MM.1S (cell line): ENCODE measurements around the gene HDLBP.

Source experiments
- DNase-seq: peaks from one replicate; pipeline ENCODE4 v3.0.0-alpha.2; 2015
- H2AFZ ChIP-seq: fragments of 300-600 bp; sonication (generic); 2 replicates; pipeline ENCODE4 v1.6.0; 2016; ENCODE audit warnings: antibody characterized with exemption, low read length
- H3F3A ChIP-seq: fragments of 300-600 bp; sonication (generic); 2 replicates; pipeline ENCODE4 v1.6.1; 2016; ENCODE audit warnings: mild to moderate bottlenecking, antibody characterized with exemption, low read length, moderate library complexity, mixed read lengths; ENCODE audit not compliant: insufficient read depth
- H3K27ac ChIP-seq: fragments of 300-600 bp; sonication (generic); 2 replicates; pipeline ENCODE4 v1.5.1; 2016; ENCODE audit warnings: mild to moderate bottlenecking, low read length
- H3K27me3 ChIP-seq: fragments of 300-600 bp; sonication (generic); replicated peaks from 2 replicates; pipeline ENCODE4 v1.6.0; 2016; ENCODE audit warnings: low read length; ENCODE audit not compliant: insufficient read depth
- H3K36me3 ChIP-seq: fragments of 300-600 bp; sonication (generic); replicated peaks from 2 replicates; pipeline ENCODE4 v1.6.1; 2016; ENCODE audit warnings: mild to moderate bottlenecking, low read length, mixed read lengths; ENCODE audit not compliant: insufficient read depth
- H3K4me1 ChIP-seq: fragments of 300-600 bp; sonication (generic); 2 replicates; pipeline ENCODE4 v1.6.1; 2016; ENCODE audit warnings: low read length, mixed read lengths
- H3K4me2 ChIP-seq: fragments of 300-600 bp; sonication (generic); 2 replicates; pipeline ENCODE4 v1.6.0; 2016; ENCODE audit warnings: low read depth, low read length
- H3K4me3 ChIP-seq: fragments of 300-600 bp; sonication (generic); 2 replicates; pipeline ENCODE4 v1.5.1; 2016; ENCODE audit warnings: low read length, mixed read lengths
- H3K79me2 ChIP-seq: fragments of 300-600 bp; sonication (generic); 2 replicates; pipeline ENCODE4 v1.6.1; 2016; ENCODE audit warnings: mixed run types, low read length, mixed read lengths
- H3K9ac ChIP-seq: fragments of 300-600 bp; sonication (generic); 2 replicates; pipeline ENCODE4 v1.6.1; 2016; ENCODE audit warnings: low read length, mixed read lengths
- H3K9me2 ChIP-seq: fragments of 300-600 bp; sonication (generic); replicated peaks from 2 replicates; pipeline ENCODE4 v1.6.1; 2016; ENCODE audit warnings: mild to moderate bottlenecking, low read length, mixed read lengths; ENCODE audit not compliant: insufficient read depth
- H3K9me3 ChIP-seq: fragments of 300-600 bp; sonication (generic); replicated peaks from 2 replicates; pipeline ENCODE4 v1.6.1; 2016; ENCODE audit warnings: mild to moderate bottlenecking, low read length, mixed read lengths; ENCODE audit not compliant: insufficient read depth
- H4K20me1 ChIP-seq: fragments of 300-600 bp; sonication (generic); 2 replicates; pipeline ENCODE4 v1.6.1; 2016; ENCODE audit warnings: mild to moderate bottlenecking, low read length, moderate library complexity, mixed read lengths; ENCODE audit not compliant: insufficient read depth
- EZH2 ChIP-seq: fragments of 300-600 bp; sonication (generic); optimal IDR thresholded peaks from 2 replicates; pipeline ENCODE3; 2017; ENCODE audit warnings: low read depth, mild to moderate bottlenecking, antibody characterized with exemption, low read length, mixed read lengths
- EZH2phosphoT487 ChIP-seq: fragments of 300-600 bp; sonication (generic); IDR thresholded peaks from 2 replicates; pipeline ENCODE4 v1.6.1; 2018; ENCODE audit warnings: antibody characterized with exemption, low read length
- TF ChIP-seq, protein P1 (sequence below): fragments of 300-600 bp; sonication (generic); IDR thresholded peaks from 2 replicates; pipeline ENCODE4 v1.5.1; 2016; ENCODE audit warnings: antibody characterized with exemption, low read length, mixed read lengths

The HDLBP gene

GRCh38 chr2:241228081-241228859, 87.2 kb downstream of the HDLBP start:
- Histone ChIP-seq H2AFZ (no peak overlapping the region), H3K4me1 (no peaks in the 10 kb centered on the region), H3K4me2 (no peak overlapping the region), H3K36me3 (no peaks in the 10 kb centered on the region; the same call in 1 of the 2 replicates), H3K27ac (no peak overlapping the region), H3K9me2 (no peaks in the 10 kb centered on the region), H4K20me1 (no peaks in the 10 kb centered on the region), H3K9me3 (no peaks in the 10 kb centered on the region), H3K9ac (no peak overlapping the region), H3K4me3 (no peak overlapping the region), H3F3A (no peaks in the 10 kb centered on the region), H3K79me2 (no peaks in the 10 kb centered on the region), H3K27me3 (no peaks in the 10 kb centered on the region)
- TF ChIP-seq EZH2phosphoT487 (no peak), EZH2 (no peak)
- TF ChIP-seq, protein P1, sequence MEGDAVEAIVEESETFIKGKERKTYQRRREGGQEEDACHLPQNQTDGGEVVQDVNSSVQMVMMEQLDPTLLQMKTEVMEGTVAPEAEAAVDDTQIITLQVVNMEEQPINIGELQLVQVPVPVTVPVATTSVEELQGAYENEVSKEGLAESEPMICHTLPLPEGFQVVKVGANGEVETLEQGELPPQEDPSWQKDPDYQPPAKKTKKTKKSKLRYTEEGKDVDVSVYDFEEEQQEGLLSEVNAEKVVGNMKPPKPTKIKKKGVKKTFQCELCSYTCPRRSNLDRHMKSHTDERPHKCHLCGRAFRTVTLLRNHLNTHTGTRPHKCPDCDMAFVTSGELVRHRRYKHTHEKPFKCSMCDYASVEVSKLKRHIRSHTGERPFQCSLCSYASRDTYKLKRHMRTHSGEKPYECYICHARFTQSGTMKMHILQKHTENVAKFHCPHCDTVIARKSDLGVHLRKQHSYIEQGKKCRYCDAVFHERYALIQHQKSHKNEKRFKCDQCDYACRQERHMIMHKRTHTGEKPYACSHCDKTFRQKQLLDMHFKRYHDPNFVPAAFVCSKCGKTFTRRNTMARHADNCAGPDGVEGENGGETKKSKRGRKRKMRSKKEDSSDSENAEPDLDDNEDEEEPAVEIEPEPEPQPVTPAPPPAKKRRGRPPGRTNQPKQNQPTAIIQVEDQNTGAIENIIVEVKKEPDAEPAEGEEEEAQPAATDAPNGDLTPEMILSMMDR, result no peak
- no peak for DNase-seq

DNA sequence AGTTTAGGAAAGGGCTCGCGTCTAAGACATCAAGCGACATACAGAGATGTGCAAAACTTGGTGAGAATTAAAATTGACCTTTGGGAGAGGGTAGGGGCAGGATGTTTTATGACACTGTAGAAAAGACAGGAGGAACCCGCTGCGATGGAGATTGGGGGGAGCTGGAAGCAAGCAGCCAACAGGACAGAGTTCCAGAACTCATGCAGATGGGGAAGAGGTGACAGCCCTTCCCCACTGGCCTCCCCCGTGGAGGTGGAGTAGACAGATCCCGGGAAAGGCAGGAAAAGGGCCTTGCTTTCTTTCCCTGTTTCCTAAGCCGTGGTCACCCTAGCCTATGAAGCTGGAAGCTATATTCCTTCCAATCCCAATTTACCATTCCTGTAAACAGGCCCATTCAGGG, 87.9 kb downstream of the HDLBP start:
- no peak overlapping the region for H3K4me2 ChIP-seq
- no peak overlapping the region for H3K4me3 ChIP-seq
- H3K9ac ChIP-seq, result no peak overlapping the region
- H3F3A ChIP-seq, result no peaks in the 10 kb centered on the region
- H3K4me1 ChIP-seq, result no peaks in the 10 kb centered on the region
- no peaks in the 10 kb centered on the region for H4K20me1 ChIP-seq
- no peaks in the 10 kb centered on the region for H3K79me2 ChIP-seq
- H3K36me3 ChIP-seq, result no peaks in the 10 kb centered on the region; the same call in 1 of the 2 replicates
- TF ChIP-seq EZH2 (no peak), EZH2phosphoT487 (no peak)
- TF ChIP-seq, protein P1, result no peak
- no peak for DNase-seq
- H3K27me3 ChIP-seq, result no peaks in the 10 kb centered on the region
- H2AFZ ChIP-seq, result no peak overlapping the region
- H3K9me3 ChIP-seq, result no peaks in the 10 kb centered on the region
- no peak overlapping the region for H3K27ac ChIP-seq
- H3K9me2 ChIP-seq, result no peaks in the 10 kb centered on the region

DNA sequence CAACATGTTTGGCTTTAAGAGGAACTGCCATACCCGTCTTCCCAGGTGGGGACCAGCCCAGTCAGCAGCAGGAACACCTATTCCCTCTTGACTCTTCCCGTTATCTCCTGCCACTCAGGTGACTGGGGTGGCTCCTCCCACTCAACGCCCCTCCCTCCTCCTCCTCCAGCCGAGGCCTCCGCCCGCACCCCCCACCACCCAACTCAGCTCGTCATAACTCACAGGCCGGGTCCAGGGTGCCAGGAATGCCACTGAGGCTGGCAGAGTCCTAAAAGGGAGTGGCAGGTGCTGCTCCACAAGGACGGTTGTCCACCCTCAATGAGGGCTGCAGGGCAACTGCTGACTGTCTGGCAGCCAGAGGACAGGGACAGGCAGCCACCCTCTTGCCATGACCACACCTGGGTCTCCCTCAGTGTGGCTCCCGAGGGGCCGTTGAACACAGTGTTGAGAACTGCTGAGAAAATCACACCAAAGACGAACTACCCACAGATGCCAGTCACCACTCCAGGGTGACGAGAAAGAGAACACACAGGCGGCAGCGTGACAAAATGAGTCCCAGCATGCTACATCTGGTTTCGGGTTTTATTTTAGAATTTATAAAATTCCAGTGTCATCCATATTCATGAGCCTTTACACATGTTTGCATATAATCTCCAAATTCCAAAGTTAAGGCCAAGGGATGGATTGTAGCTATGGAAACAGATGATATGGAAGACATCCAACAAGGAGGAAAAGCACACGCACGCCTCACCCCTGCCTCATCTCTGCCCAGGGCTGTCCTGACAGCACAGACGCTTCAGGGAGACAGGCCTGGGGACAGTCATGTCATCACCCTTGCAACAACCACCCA, 88.5 kb downstream of the HDLBP start:
- Histone ChIP-seq H2AFZ (no peak overlapping the region), H3K4me3 (no peak overlapping the region), H3K4me2 (no peak overlapping the region), H3K27me3 (no peaks in the 10 kb centered on the region), H3F3A (no peaks in the 10 kb centered on the region), H3K4me1 (no peaks in the 10 kb centered on the region), H3K79me2 (no peaks in the 10 kb centered on the region), H3K9ac (no peak overlapping the region), H3K27ac (no peak overlapping the region), H4K20me1 (no peaks in the 10 kb centered on the region), H3K9me3 (no peaks in the 10 kb centered on the region), H3K36me3 (no peaks in the 10 kb centered on the region; the same call in 1 of the 2 replicates), H3K9me2 (no peaks in the 10 kb centered on the region)
- TF ChIP-seq, protein P1, result no peak
- no peak for TF ChIP-seq EZH2phosphoT487
- no peak for TF ChIP-seq EZH2
- no peak for DNase-seq
